Glutamatergic neuron (in vitro differentiated cells): ENCODE measurements around the gene GLMN. TPM values are rescaled to one million over a fixed set of nuclear protein-coding genes. Genes with fewer than 3 reads are reported as not detected.

Experiments
- DNase-seq: peaks from one replicate; pipeline ENCODE4 v3.0.0; 2022
- H3K27ac Mint-ChIP-seq: one replicate; pipeline ENCODE4 v1.8.0; 2020; ENCODE audit warnings: mild to moderate bottlenecking, mixed read lengths, inconsistent platforms; ENCODE audit not compliant: unreplicated experiment
- H3K27me3 Mint-ChIP-seq: one replicate; pipeline ENCODE4 v1.8.0; 2020; ENCODE audit warnings: mild to moderate bottlenecking, moderate library complexity, mixed read lengths, inconsistent platforms; ENCODE audit not compliant: unreplicated experiment
- H3K36me3 Mint-ChIP-seq: one replicate; pipeline ENCODE4 v1.8.0; 2020; ENCODE audit warnings: mild to moderate bottlenecking, mixed read lengths, inconsistent platforms; ENCODE audit not compliant: unreplicated experiment
- H3K4me1 Mint-ChIP-seq: one replicate; pipeline ENCODE4 v1.8.0; 2020; ENCODE audit warnings: mild to moderate bottlenecking, low read depth, mixed read lengths, inconsistent platforms; ENCODE audit not compliant: unreplicated experiment
- H3K4me3 Mint-ChIP-seq: one replicate; pipeline ENCODE4 v1.8.0; 2020; ENCODE audit warnings: mild to moderate bottlenecking, mixed read lengths, inconsistent platforms; ENCODE audit not compliant: unreplicated experiment
- H3K9me3 Mint-ChIP-seq: one replicate; pipeline ENCODE4 v1.8.0; 2020; ENCODE audit warnings: mild to moderate bottlenecking, moderate library complexity, mixed read lengths, inconsistent platforms; ENCODE audit not compliant: unreplicated experiment
- total RNA-seq: library from RNA; stranded (reverse); fragmentation: NEBNext Ultra II Directional; extraction: Animal tissue kit (Norgen Biotek cat#: 25700); gene quantifications from one replicate; pipeline ENCODE4 v1.2.1, GENCODE V29; 2021; ENCODE audit not compliant: unreplicated experiment
- TF ChIP-seq, protein P1 (sequence below): fragments of 200-600 bp; sonication (generic); IDR thresholded peaks from one replicate; pipeline ENCODE4 v1.5.0; 2021; ENCODE audit not compliant: partially characterized antibody, unreplicated experiment

Gene GLMN
- total RNA-seq, 1 donor from 2014 or later, result 9.6 TPM

GRCh38 chr1:92324784-92325183 is 26.0 kb upstream of the GLMN start:
- Mint-ChIP-seq H3K9me3 (peaks cover 6% of the 10 kb centered on the region), H3K27me3 (no peaks in the 10 kb centered on the region), H3K4me3 (no peak overlapping the region), H3K27ac (no peak overlapping the region), H3K4me1 (no peaks in the 10 kb centered on the region), H3K36me3 (peaks cover 17% of the 10 kb centered on the region)
- TF ChIP-seq, protein P1, sequence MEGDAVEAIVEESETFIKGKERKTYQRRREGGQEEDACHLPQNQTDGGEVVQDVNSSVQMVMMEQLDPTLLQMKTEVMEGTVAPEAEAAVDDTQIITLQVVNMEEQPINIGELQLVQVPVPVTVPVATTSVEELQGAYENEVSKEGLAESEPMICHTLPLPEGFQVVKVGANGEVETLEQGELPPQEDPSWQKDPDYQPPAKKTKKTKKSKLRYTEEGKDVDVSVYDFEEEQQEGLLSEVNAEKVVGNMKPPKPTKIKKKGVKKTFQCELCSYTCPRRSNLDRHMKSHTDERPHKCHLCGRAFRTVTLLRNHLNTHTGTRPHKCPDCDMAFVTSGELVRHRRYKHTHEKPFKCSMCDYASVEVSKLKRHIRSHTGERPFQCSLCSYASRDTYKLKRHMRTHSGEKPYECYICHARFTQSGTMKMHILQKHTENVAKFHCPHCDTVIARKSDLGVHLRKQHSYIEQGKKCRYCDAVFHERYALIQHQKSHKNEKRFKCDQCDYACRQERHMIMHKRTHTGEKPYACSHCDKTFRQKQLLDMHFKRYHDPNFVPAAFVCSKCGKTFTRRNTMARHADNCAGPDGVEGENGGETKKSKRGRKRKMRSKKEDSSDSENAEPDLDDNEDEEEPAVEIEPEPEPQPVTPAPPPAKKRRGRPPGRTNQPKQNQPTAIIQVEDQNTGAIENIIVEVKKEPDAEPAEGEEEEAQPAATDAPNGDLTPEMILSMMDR, result no peak
- no peak for DNase-seq

- peaks cover 6% of the 10 kb centered on the region for H3K9me3 Mint-ChIP-seq
- TF ChIP-seq, protein P1, result no peak
- DNase-seq, result no peak
- H3K4me1 Mint-ChIP-seq, result no peaks in the 10 kb centered on the region
- no peak overlapping the region for H3K27ac Mint-ChIP-seq
- H3K4me3 Mint-ChIP-seq, result no peak overlapping the region
- H3K27me3 Mint-ChIP-seq, result no peaks in the 10 kb centered on the region
- peaks cover 10% of the 10 kb centered on the region for H3K36me3 Mint-ChIP-seq
Measured at GRCh38 chr1:92323473-92324453, 25.0 kb upstream of the GLMN start.

DNA sequence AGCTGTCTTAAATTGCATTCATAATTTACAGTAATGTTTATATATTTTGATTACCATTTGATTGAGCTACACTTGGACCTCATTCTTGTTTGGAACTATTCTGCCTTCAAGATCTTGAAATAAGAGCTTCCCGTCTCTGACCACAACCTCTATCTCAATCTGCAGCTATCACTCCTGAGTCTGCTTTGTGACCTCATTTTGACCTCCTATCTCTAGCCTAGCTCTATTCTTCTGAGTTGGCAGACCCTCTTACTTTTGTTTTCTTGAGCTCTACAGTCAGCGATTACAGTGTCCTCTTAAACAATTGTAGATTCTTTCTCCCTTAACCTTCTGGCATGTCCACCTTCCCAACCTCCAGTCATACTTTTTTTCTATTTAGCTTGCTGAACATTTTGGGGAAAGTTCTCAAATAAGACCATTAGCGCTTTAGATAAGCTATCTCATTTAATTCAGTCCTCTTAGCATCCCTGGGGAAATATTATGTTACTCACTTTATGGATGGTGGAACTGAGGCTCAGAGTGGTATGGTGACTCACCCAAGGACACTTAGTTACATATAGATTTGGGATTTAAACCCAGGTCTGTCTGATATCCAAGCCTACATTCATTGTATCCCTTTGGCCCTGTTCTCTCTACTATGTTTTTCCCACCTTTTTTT is 19.2 kb upstream of the GLMN start:
- H3K4me1 Mint-ChIP-seq, result no peaks in the 10 kb centered on the region
- TF ChIP-seq, protein P1, result no peak
- peaks cover 2% of the 10 kb centered on the region for H3K9me3 Mint-ChIP-seq
- H3K27ac Mint-ChIP-seq, result no peak overlapping the region
- H3K36me3 Mint-ChIP-seq, result no peaks in the 10 kb centered on the region
- H3K27me3 Mint-ChIP-seq, result no peaks in the 10 kb centered on the region
- no peak for DNase-seq
- H3K4me3 Mint-ChIP-seq, result no peak overlapping the region

- H3K4me1 Mint-ChIP-seq, result no peaks in the 10 kb centered on the region
- H3K27ac Mint-ChIP-seq, result no peak overlapping the region
- H3K36me3 Mint-ChIP-seq, result no peaks in the 10 kb centered on the region
- TF ChIP-seq, protein P1, result no peak
- peaks cover 2% of the 10 kb centered on the region for H3K9me3 Mint-ChIP-seq
- DNase-seq, result no peak
- no peaks in the 10 kb centered on the region for H3K27me3 Mint-ChIP-seq
- H3K4me3 Mint-ChIP-seq, result no peak overlapping the region
Measured at GRCh38 chr1:92315766-92316599, 17.2 kb upstream of the GLMN start.
